HG03095 (cell line): ENCODE measurements around the gene TEX13A.
"Not testable (repeated sequence)": the region's sequence is repeated elsewhere in the genome, so short reads cannot be mapped to it uniquely, and the experiment has no call there.

Experiments
- ATAC-seq: cut with Tn5 transposase; IDR thresholded peaks from one replicate; pipeline ENCODE4 v1.9.1; 2021; ENCODE audit warnings: moderate library complexity; ENCODE audit not compliant: unreplicated experiment

The TEX13A gene, protein sequence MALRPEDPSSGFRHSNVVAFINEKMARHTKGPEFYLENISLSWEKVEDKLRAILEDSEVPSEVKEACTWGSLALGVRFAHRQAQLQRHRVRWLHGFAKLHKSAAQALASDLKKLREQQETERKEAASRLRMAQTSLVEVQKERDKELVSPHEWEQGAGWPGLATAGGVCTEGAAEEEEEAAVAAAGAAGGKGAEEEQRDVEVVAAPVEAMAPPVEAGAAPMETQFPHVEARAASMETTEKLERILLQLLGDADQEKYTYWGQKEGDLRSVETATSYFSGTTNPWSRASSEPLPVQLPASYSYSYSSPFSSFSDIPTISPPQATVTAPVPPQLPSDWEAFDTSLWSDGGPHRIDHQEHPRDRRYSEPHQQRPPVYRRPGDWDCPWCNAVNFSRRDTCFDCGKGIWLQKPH

GRCh38 chrX:105220636-105221035, at the start of gene TEX13A:
TEX13A (minus strand) TSS chrX:105220694; CDS start chrX:105220397, 297 bp downstream.
- no peak for ATAC-seq

DNA sequence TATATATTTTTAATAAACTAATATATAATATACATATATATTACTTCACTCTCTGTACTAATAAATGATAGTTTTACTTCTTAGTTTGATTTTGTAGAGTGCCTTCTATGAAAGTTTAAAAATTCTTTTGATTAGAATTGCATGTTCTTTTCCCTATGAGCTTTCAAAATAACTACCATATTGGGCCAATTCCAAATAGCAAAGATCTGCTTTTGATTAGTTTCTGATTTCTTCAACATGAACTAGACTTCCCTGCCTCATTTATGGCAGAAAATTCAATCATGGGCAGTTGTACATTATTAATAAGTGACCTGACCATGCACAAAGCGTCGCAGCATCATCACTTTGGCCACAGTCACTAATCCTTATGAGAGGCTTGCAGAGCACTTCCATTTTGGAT, 48.9 kb upstream of the TEX13A start:
- ATAC-seq = no peak

- ATAC-seq = no peak
These were observed 46.7 kb upstream of the TEX13A start for GRCh38 chrX:105267167-105267566.

GRCh38 chrX:105266456-105266855, 46.0 kb upstream of the TEX13A start:
- ATAC-seq = no peak

- ATAC-seq = no peak
These were observed 44.6 kb upstream of the TEX13A start for GRCh38 chrX:105265093-105265492.

DNA sequence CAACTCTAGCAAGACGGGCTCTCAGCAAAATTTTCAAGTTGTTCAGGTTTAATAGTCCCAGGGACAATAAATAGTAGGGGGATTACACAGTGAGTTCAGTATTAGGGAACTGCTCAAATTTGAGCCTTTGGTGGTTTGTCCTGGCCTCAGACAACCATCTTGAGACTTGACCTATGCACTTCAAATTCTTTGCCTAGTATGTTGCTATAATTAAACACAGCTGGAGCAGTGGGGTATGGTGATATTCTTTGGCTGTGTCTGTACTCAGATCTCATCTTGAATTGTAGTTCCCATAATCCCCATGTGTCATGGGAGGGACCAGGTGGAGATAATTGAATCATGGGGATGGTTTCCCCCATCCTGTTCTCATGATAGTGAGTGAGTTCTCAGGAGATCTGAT, 43.3 kb upstream of the TEX13A start:
- no peak for ATAC-seq

GRCh38 chrX:105263171-105263570, 42.7 kb upstream of the TEX13A start:
- ATAC-seq = no peak

- ATAC-seq = no peak
These were observed 40.0 kb upstream of the TEX13A start for GRCh38 chrX:105260291-105261043.

GRCh38 chrX:105241056-105241455, 20.6 kb upstream of the TEX13A start:
- no peak for ATAC-seq

GRCh38 chrX:105237407-105237806, 16.9 kb upstream of the TEX13A start:
- ATAC-seq = not testable (repeated sequence)

DNA sequence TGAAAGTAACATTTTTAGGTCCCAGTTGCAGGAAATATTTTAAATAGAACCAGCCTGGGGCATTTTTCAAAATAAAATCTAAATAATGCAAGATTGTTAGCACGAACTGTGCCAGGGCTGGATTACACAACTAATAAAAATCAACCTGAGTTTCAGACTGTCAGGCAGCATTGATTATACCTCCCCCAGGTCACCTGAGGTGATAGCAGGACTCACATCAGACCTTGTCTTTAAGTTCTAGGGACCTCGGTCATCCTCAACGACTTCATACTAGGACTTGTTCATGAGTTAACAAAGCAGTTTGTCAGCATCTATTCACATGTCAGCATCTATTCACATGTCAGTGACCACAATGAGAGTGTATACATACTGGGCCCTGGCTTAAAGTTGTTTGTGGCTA, 8.7 kb upstream of the TEX13A start:
- no peak for ATAC-seq

- ATAC-seq = no peak
These were observed 8.1 kb upstream of the TEX13A start for GRCh38 chrX:105228602-105229001.

- ATAC-seq = no peak
These were observed 6.0 kb upstream of the TEX13A start for GRCh38 chrX:105226499-105226898.

DNA sequence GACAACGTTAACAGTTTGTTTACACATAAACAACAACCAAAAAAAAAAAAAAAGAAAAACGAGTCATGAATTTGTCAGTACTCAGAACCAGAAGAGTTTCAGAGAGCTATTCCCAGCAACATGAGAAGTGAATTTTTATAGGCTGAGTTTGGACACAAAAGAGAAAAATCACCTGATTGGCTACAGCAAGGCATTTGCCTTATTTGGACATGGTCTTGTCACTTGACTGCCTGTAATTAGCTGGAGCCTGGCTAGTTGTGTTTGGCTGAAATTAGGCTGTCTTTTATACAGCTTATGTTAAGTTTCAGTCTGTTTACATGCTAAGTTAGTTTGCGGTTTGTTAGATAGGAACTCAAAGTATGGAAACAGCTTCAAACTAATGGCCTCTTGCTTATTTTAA, 880 bp upstream of the TEX13A start:
- no peak for ATAC-seq

GRCh38 chrX:105219454-105220401, 766 bp downstream of the TEX13A start:
- ATAC-seq = no peak

DNA sequence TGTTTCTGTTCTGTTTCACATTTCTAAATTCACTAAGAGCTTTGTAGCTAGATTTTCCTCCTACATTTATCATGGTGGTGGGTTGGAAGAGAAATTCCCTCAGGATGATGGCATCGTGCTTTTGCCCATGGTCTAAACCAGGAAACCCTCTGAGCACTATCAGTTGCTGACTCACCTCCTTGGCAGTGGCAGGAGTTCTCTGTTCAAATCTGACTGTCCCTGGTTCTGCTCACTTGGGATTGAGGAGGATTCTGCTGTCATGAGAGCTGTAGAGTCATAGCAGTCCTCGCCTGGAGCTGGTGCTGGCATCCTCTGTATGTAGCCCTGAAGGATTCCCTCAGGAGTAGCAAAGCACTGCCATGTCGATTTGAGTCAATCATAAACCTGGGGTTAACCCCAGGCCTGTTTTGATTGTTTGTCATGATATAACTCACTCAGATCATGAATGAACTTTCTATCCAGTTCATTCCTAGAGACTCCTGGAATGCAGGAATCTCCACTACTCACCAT, 9.4 kb downstream of the TEX13A start:
- no peak for ATAC-seq

DNA sequence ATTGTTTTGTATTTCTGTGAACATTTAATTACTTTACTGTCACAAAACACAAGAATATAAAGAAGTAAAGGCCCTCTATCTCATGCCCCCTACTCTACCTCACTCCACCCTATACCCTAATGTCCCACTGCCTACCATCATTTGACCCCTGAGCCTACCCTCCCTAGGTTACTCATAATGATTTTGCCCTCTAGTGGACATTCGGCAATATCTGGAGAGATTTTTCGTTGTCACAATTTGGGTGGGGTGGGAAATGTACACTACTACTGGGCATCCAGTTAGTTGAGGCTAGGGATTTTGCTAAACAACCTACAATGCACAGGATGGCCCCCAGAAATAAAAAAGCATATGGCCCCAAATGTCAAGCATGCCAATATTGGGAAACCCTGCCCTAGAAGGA, 10.2 kb downstream of the TEX13A start:
- no peak for ATAC-seq

DNA sequence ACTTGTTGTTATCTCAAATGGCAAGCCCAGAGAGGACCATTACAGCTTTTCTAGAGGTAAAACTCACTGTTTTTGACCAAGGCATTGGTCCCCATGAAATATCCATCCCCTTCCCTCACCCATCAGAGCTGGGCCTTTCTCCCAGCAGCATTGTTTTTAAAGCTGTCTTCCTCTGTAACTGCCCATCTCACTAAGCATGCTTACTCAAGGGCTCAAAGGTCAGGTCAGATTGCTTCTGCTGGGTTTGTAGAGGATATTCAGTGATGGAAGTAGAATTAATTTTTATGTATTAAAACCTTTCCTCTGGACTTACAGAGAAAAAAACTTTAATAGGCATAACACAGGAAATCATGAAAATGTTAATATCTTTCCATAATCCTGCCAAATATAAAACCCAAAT, 11.1 kb downstream of the TEX13A start:
- ATAC-seq = no peak

GRCh38 chrX:105191878-105192277, 28.6 kb downstream of the TEX13A start:
- ATAC-seq = no peak

DNA sequence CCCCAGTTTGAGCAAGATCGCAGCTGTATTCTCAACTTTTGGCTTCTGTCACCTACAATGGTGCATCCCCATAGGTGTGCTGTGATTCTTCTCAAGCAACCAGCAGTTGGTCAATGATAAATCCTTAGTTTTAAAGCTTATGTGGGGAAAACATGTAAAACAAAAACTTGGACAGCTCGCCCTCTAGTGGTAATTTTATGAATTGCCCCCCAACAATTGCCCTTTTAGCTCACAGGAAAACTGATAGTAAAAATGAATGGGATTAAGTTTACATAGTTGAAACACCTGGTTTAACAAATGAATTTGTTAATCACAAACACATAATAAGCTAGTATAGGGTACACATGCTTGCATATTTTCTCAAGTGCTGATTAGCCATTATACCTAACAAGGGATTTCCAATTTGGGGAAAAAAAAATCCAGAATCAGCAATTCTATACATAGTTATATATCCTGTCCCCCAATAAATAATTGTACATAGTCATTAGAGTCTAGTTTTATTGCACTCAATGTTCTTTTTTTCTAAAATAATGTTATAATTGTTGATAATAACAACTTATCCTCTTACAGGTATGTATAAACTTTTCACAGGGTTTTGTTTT, 30.1 kb downstream of the TEX13A start:
- ATAC-seq = no peak

- no peak for ATAC-seq
These were observed 31.4 kb downstream of the TEX13A start for GRCh38 chrX:105189093-105189492.
